Endothelial cell (in vitro differentiated cells): Measurements from ENCODE around the gene TSKS. TPM values are rescaled to one million over a fixed set of nuclear protein-coding genes. Genes with fewer than 3 reads are reported as not detected.

Experiments
- DNase-seq: peaks from one replicate; pipeline ENCODE4 v3.0.0; 2021; ENCODE audit warnings: low spot score
- H3K27ac Mint-ChIP-seq: one replicate; pipeline ENCODE4 v1.8.0; 2021; ENCODE audit warnings: mixed read lengths, inconsistent platforms; ENCODE audit not compliant: unreplicated experiment
- H3K27me3 Mint-ChIP-seq: one replicate; pipeline ENCODE4 v1.8.0; 2021; ENCODE audit warnings: mild to moderate bottlenecking, moderate library complexity, mixed read lengths, inconsistent platforms; ENCODE audit not compliant: unreplicated experiment
- H3K36me3 Mint-ChIP-seq: one replicate; pipeline ENCODE4 v1.8.0; 2021; ENCODE audit warnings: mild to moderate bottlenecking, low read depth, mixed read lengths, inconsistent platforms; ENCODE audit not compliant: unreplicated experiment
- H3K4me1 Mint-ChIP-seq: one replicate; pipeline ENCODE4 v1.8.0; 2021; ENCODE audit warnings: mild to moderate bottlenecking, mixed read lengths, inconsistent platforms; ENCODE audit not compliant: unreplicated experiment
- H3K4me3 Mint-ChIP-seq: one replicate; pipeline ENCODE4 v1.8.0; 2021; ENCODE audit warnings: mild to moderate bottlenecking, mixed read lengths, inconsistent platforms; ENCODE audit not compliant: unreplicated experiment
- H3K9me3 Mint-ChIP-seq: one replicate; pipeline ENCODE4 v1.8.0; 2021; ENCODE audit warnings: mixed read lengths, inconsistent platforms; ENCODE audit not compliant: unreplicated experiment
- total RNA-seq: library from RNA; stranded (reverse); fragmentation: NEBNext Ultra II Directional; extraction: Animal tissue kit (Norgen Biotek cat#: 25700); gene quantifications from one replicate; pipeline ENCODE4 v1.2.1, GENCODE V29; 2021; ENCODE audit not compliant: unreplicated experiment
- TF ChIP-seq, protein P1 (sequence below): fragments of 200-600 bp; sonication (generic); IDR thresholded peaks from one replicate; pipeline ENCODE4 v1.5.0; 2021; ENCODE audit warnings: antibody characterized with exemption; ENCODE audit not compliant: unreplicated experiment

Gene TSKS
- total RNA-seq, 1 donor from 2014 or later = not detected

DNA sequence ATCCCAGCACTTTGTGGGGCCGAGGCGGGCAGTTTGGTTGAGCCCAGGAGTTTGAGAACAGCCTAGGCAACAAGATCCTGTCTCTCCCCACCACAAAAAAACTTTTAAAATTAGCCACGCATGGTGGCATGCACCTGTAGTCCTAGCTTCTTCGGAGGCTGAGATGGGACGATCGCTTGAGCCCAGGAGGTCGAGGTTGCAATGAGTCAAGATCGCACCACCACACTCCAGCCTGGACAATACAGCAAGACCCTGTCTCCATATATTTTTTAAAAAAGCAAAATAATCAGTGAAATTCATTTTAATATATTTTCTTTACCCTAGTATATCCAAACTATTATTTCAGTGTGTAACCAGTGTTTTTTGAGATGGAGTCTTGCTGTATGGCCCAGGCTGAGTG is 11.9 kb upstream of the TSKS start:
- no peak for DNase-seq
- H3K9me3 Mint-ChIP-seq = no peaks in the 10 kb centered on the region
- H3K4me3 Mint-ChIP-seq = no peak overlapping the region
- H3K4me1 Mint-ChIP-seq = peaks cover 5% of the 10 kb centered on the region
- TF ChIP-seq, protein P1, sequence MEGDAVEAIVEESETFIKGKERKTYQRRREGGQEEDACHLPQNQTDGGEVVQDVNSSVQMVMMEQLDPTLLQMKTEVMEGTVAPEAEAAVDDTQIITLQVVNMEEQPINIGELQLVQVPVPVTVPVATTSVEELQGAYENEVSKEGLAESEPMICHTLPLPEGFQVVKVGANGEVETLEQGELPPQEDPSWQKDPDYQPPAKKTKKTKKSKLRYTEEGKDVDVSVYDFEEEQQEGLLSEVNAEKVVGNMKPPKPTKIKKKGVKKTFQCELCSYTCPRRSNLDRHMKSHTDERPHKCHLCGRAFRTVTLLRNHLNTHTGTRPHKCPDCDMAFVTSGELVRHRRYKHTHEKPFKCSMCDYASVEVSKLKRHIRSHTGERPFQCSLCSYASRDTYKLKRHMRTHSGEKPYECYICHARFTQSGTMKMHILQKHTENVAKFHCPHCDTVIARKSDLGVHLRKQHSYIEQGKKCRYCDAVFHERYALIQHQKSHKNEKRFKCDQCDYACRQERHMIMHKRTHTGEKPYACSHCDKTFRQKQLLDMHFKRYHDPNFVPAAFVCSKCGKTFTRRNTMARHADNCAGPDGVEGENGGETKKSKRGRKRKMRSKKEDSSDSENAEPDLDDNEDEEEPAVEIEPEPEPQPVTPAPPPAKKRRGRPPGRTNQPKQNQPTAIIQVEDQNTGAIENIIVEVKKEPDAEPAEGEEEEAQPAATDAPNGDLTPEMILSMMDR = no peak
- H3K27me3 Mint-ChIP-seq = peaks cover 6% of the 10 kb centered on the region
- peaks cover 23% of the 10 kb centered on the region for H3K36me3 Mint-ChIP-seq
- no peak overlapping the region for H3K27ac Mint-ChIP-seq

DNA sequence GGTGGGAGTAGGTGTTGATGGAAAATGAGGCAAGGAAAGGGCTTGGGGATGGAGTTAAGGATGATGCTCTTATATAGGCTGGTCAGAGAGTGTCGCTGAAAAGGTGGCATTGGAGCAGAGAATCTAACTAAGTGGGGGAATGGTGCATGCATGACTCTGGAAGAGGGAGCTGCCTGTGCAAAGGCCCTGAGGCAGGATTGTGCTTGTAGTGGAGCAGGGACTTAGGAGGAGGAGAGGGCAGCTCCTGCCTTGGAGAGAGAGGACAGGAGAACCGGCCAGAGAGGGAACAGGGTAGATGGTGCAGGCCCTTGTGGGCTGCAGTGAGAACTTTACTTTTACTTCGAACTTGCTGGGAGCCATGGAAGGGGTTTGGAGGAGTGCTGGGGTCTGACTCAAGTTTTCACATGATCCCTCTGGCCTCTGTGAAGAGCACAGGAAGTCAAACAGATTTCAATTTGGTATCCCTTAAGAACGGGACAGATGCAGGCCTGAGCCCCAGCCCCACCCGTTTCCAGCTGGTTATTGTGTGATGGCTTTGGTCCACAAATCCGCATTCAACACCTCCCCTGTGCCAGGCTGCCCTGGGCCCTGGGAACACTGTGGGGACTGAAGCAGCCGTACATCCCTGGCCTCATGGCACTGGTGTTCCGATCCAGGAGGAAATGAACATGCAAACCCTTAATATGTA is 10.7 kb upstream of the TSKS start:
- peaks cover 6% of the 10 kb centered on the region for H3K27me3 Mint-ChIP-seq

DNA sequence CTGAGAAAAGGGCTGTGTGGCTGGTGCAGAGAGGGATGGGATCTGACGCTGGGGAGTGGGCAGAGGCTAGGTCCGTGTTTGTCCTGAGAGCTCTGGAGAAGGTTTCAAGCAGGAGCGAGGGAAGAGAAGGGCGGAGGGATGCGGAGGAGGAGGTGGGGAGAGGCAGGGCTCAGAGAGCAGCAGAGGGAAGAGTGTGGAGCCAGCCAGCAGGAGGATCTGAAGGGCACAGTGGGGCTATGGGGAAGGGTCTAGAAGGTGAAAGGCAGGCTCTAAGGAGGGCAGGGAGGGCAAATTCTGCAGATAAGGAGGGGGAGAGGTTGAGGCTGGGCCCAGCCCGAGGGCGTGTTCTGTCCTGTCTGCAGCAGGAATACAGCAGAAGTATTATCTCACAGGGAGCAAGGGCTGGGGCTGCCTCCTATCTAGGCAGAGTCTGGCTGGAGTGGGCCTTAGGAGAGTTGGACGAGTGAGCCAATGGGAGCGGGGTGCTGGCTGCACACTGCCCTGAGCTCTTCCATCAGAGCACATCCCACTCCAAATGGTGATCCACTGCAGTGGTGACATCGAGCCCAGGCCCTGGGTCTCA is 9.8 kb upstream of the TSKS start:
- TF ChIP-seq, protein P1 = no peak
- H3K9me3 Mint-ChIP-seq = no peaks in the 10 kb centered on the region
- no peak for DNase-seq
- peaks cover 28% of the 10 kb centered on the region for H3K36me3 Mint-ChIP-seq
- H3K27ac Mint-ChIP-seq = no peak overlapping the region
- H3K4me3 Mint-ChIP-seq = no peak overlapping the region
- H3K4me1 Mint-ChIP-seq = peaks cover 18% of the 10 kb centered on the region
- H3K27me3 Mint-ChIP-seq = peaks cover 9% of the 10 kb centered on the region

More for the DNA sequence above, 10.7 kb upstream of the TSKS start:
- Mint-ChIP-seq H3K4me1 (peaks cover 9% of the 10 kb centered on the region), H3K27ac (peak overlapping the region; percentile 37), H3K9me3 (no peaks in the 10 kb centered on the region), H3K4me3 (peak overlapping the region; percentile 78), H3K36me3 (peaks cover 21% of the 10 kb centered on the region)
- DNase-seq = no peak
- TF ChIP-seq, protein P1 = no peak

DNA sequence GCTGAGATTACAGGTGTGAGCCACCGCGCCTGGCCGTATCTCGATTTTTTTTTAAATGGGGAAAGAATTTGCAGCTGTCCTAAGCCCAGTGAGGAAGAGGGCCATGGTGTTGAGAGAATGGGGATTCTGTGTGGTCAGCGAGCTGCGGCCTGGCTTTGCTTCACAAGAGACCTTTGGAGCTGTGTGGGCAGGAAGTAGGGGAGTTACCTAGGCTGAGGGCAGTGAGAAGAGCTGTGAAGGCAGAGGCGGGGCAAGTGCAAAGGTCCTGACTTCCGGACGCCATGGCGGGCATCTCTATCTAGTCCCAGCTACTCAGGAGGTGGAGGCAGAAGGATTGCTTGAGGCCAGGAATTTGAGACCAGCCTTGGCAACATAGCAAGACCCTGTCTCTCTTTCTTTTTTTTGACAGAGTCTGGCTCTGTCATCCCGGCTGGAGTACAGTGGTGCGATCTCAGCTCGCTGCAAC is 8.6 kb upstream of the TSKS start:
- TF ChIP-seq, protein P1 = no peak
- peak overlapping the region; percentile 62 for H3K4me3 Mint-ChIP-seq
- no peak overlapping the region for H3K27ac Mint-ChIP-seq
- no peak for DNase-seq
- H3K9me3 Mint-ChIP-seq = no peaks in the 10 kb centered on the region
- H3K36me3 Mint-ChIP-seq = peaks cover 28% of the 10 kb centered on the region
- H3K4me1 Mint-ChIP-seq = peaks cover 27% of the 10 kb centered on the region
- H3K27me3 Mint-ChIP-seq = peaks cover 15% of the 10 kb centered on the region

DNA sequence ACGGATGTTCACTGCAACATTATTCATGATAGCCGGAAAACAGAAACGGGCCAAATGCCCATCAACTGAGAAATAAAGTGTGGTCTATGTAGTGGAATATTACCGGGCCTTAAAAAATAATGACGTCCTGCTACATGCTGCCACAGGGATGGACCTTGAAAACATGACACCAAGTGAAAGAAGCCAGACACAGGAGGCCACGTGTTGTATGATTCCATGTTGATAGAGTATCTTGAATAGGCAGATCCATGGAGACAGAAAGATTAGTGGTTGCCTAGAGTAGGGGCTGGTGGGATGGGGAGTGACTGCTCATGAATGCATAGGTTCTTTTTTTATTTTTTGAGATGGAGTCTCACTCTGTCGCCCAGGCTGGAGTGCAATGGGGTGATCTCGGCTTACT is 7.4 kb upstream of the TSKS start:
- TF ChIP-seq, protein P1 = no peak
- H3K9me3 Mint-ChIP-seq = no peaks in the 10 kb centered on the region
- H3K36me3 Mint-ChIP-seq = peaks cover 22% of the 10 kb centered on the region
- DNase-seq = no peak
- H3K27ac Mint-ChIP-seq = no peak overlapping the region
- H3K4me3 Mint-ChIP-seq = no peak overlapping the region
- H3K27me3 Mint-ChIP-seq = peaks cover 23% of the 10 kb centered on the region
- peaks cover 27% of the 10 kb centered on the region for H3K4me1 Mint-ChIP-seq
